Left forelimb (tissue), 1 donor: ENCODE data around the gene BCL2A1.
A peak's percentile ranks its signal among the peaks of the same experiment; 100 is the strongest.
"Not testable (repeated sequence)": the region's sequence is repeated elsewhere in the genome, so short reads cannot be mapped to it uniquely, and the experiment has no call there.

Experiments
- DNase-seq: peaks from one replicate; pipeline ENCODE4 v3.0.0-alpha.2; 2018; ENCODE audit warnings: low spot score

BCL2A1 gene

GRCh38 chr15:79957741-79958140, 13.3 kb downstream of the BCL2A1 start:
- no peak for DNase-seq

GRCh38 chr15:79956354-79956939, 14.5 kb downstream of the BCL2A1 start:
- no peak for DNase-seq

- no peak for DNase-seq
Observed at GRCh38 chr15:79954661-79955060, 16.3 kb downstream of the BCL2A1 start.

- DNase-seq = no peak
Observed at GRCh38 chr15:79953951-79954444, 17.0 kb downstream of the BCL2A1 start.

DNA sequence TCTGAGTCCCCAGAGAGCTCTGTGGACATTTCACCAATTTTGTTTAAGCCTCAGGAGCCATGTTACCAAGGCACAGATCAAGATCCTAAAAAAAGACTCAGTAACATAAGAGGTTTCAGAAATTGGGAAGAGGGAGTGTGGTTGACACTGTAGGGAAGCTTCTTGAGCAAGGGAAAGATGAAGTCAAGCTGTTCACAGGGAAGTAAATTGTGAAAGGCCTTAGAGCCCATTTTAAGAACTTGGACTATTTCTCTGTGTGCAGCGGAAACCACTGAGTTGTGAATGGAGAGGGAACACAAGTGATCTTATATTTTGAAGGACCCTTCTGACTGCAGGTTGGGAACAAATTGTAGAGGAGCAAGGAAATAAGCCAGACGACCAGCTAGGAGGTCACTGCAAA, 18.7 kb downstream of the BCL2A1 start:
- no peak for DNase-seq

- no peak for DNase-seq
Observed at GRCh38 chr15:79950247-79950646, 20.7 kb downstream of the BCL2A1 start.

DNA sequence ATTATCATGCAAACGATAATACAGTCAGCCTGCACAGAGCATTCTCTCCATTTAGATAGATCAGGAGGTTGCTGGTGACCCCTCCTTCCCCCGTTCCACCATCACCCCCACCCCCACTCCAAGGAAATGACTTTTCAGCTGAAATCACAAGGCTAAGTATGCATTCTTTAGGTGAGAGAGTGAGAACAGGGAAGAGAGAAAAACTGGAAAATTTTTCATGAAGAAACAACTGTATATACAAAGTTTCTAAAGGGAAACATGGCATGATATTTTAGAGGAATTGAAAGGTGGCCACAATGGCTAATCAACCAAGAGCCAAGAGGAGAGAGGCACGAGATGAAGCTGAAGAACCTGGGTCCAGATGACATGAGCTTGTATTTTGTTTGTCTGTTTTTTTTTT, 22.2 kb downstream of the BCL2A1 start:
- DNase-seq = no peak

DNA sequence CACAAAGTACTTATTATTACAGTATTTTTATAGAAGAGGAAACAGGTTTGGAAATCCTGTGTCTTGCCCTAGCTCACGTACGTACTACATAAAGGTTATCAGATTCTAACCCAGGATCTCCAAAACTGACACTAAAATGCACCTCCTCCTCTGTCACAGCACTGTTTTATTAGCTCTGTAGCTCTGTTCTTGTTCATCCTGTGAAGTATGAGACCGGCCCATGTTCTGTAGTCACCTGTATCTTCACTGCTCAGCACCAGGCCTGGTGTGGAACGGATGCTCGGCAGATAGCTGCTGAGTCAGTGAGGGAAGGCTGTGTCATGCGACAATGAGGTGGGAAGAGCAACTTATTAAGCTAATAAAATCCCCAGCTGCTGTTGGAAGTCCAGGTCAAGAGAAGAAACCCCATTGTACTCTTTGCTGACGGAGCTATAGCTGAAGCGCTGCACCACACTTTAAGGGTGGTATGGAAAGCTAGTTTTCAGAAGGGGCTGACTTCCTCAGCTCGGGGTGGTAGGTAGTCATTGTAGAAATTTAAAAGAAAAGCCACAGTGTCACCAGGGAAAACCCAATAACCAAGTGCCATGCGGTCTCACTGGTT, 22.8 kb downstream of the BCL2A1 start:
- DNase-seq = no peak

DNA sequence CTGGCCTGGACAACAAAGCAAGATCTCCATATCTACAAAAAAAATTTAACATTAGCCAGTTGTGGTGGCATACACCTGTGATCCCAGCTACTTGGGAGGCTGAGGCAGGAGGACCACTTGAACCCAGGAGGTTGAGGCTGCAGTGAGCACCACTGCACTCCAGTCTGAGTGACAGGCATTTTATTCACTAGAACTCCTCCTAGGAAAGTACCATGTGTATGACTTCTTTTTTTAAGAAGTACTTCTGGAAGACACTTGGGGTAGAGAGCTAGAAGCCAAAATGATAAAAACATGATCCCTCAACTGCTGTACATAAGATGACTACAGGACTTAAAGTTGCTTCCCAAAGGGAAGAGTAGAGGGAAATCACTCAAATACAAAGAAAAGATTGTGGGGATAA, 24.0 kb downstream of the BCL2A1 start:
- no peak for DNase-seq

GRCh38 chr15:79944622-79945021, 26.4 kb downstream of the BCL2A1 start:
- no peak for DNase-seq

DNA sequence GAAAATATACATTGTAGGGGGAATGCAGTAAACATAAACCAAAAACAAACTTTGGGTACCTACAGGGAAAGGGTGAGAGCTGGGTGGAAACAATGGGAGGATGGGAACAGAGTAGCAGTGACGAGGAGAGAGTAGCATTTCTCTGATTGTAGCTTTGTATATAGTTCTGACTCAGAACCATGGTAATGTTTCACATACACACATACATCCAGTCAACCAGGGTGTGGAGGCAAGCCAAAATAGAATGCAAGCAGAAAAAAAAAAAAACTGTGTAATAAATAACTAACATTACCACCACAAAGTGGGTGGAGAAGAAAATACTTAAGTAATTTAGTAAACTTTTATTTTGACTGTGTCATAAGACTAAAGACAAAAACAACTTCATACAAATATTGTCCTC, 27.2 kb downstream of the BCL2A1 start:
- DNase-seq = no peak

GRCh38 chr15:79942741-79943481, 28.1 kb downstream of the BCL2A1 start:
- DNase-seq = no peak

GRCh38 chr15:79939399-79939798, 31.6 kb downstream of the BCL2A1 start:
- no peak for DNase-seq

- no peak for DNase-seq
Observed at GRCh38 chr15:79938143-79938542, 32.9 kb downstream of the BCL2A1 start.

GRCh38 chr15:79935556-79936201, 35.3 kb downstream of the BCL2A1 start:
- not testable (repeated sequence) for DNase-seq

- DNase-seq = no peak
Observed at GRCh38 chr15:79933231-79933630, 37.8 kb downstream of the BCL2A1 start.

DNA sequence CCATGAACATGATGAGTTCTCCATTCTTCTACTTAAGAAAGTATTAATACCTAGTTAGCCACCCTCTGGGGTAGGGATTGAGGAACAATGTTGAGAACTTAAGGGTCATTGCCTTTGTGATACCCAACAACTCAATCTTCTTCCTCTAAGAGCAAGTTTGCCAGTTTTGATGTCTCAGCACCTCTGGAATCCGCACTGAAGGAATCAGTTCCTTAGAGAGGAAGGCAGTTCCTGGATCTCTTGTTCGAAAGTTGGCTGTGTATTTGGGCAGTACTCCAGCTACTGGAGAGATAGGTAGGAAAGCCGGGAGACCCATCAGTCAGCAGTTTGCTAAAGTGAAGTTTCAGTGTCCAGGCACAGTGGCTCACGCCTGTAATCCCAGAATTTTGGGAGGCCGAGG, 38.5 kb downstream of the BCL2A1 start:
- DNase-seq = no peak

- DNase-seq = no peak
Observed at GRCh38 chr15:79930516-79930915, 40.5 kb downstream of the BCL2A1 start.

- DNase-seq = no peak
Observed at GRCh38 chr15:79929412-79929811, 41.6 kb downstream of the BCL2A1 start.

GRCh38 chr15:79926116-79926515, 44.9 kb downstream of the BCL2A1 start:
- DNase-seq = not testable (repeated sequence)

DNA sequence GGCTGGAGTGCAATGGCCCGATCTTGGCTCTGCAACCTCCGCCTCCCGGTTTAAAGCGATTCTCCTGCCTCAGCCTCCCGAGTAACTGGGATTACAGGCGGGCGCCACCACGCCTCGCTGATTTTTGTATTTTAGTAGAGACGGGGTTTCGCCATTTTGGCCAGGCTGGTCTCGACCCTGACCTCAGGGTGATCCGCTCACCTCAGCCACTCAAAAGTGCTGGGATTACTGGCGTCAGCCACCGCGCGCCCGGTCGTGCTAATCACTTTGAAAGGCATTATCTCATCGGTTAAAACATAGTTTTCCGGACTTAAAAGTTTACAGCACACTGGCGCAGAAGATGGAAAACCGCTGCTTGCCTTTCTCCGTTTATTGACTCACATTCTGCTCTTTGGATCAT, 46.6 kb downstream of the BCL2A1 start:
- DNase-seq = no peak

GRCh38 chr15:79923515-79924169, 47.4 kb downstream of the BCL2A1 start:
- DNase-seq = peak; percentile 95
